OCI-M2 (cell line): ENCODE results near the gene INTS7.
"Not testable (repeated sequence)": the region's sequence is repeated elsewhere in the genome, so short reads cannot be mapped to it uniquely, and the experiment has no call there.

Experiments used
- DNase-seq: peaks from one replicate; lab custom pipeline; 2025; ENCODE audit not compliant: unreplicated experiment; lab: John Stamatoyannopoulos, UW

INTS7 gene

GRCh38 chr1:212039622-212040021 is 4.3 kb upstream of the INTS7 start:
- DNase-seq = no peak

- no peak for DNase-seq
Measured at GRCh38 chr1:212037900-212038299, 2.5 kb upstream of the INTS7 start.

GRCh38 chr1:212035835-212036605 is 663 bp upstream of the INTS7 start:
- DNase-seq = no peak

- DNase-seq = no peak
Measured at GRCh38 chr1:212034516-212035122, 738 bp downstream of the INTS7 start.

- DNase-seq = no peak
Measured at GRCh38 chr1:212030936-212031528, 4.3 kb downstream of the INTS7 start.

GRCh38 chr1:212027727-212028126 is 7.6 kb downstream of the INTS7 start:
- DNase-seq = not testable (repeated sequence)

- no peak for DNase-seq
Measured at GRCh38 chr1:212024469-212025149, 10.7 kb downstream of the INTS7 start.

- DNase-seq = not testable (repeated sequence)
Measured at GRCh38 chr1:212022908-212023307, 12.4 kb downstream of the INTS7 start.

- DNase-seq = no peak
Measured at GRCh38 chr1:212021563-212021962, 13.8 kb downstream of the INTS7 start.

DNA sequence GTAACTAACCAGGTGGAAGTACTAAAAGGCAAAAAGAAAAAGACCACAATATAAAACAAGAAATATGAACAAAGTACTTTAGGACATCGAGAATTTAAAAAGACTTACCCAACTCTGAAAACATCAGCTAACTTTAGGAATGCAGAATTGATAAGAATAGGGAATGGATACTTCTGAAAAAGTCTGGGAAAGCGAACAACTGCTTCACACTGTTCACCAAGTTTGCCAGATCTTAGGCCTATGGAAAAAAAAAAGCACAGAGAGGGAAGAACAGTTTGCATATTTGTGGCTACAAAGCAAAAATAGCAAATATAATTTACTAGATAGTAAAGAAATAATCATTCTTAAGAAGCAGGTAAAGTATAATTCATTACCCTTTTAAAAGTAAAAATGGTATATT is 14.4 kb downstream of the INTS7 start:
- DNase-seq = no peak

DNA sequence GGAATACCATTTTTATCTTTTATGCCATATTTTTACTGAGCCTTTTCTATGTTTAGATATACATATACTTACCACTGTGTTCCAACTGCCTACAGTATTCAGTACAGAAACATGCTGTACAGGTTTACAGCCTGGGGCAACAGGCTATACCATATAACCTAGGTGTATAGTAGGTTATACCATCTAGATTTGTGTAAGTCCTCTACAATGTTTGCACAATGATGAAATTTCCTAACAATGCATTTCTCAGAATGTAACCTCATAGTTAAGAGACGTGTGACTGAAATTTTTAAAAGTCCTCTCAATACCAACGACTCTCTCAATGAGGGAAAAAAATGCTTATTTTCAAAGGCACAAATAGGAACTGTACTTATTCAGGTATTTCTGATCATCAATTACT is 21.7 kb downstream of the INTS7 start:
- DNase-seq = no peak

DNA sequence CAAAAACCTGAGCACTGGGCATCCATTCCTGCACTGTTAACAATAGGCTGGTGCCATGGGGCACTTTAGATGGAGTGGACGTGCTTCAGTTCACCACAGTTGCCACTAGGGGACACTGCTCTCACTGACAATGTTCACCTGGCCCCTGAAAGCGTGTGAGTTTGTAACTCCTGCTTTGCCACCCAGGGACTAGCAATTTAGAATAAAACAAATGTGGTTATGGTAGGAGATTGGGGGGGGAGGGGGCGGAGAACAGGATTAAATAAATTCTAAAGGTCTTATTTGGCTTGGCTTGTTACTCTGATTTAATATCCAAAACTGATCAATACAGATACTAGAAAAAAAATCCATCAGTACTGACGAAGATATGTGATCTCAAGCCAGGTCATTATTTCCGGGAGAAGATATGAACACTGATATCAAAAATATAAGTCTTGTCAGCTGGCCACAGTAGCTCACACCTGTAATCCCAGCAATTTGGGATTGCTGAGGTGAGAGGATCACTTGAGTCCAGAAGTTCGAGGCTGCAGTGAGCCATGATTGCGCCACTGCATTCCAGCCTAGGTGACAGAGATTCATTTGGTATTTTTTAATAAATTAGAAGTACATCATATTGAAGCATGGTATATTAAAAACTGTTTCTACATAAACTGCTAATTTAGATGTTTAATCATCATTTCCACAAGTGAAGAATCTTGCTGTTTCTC is 23.2 kb downstream of the INTS7 start:
- DNase-seq = no peak

GRCh38 chr1:212010004-212010403 is 25.4 kb downstream of the INTS7 start:
- DNase-seq = no peak

GRCh38 chr1:212009561-212009960 is 25.8 kb downstream of the INTS7 start:
- DNase-seq = no peak

DNA sequence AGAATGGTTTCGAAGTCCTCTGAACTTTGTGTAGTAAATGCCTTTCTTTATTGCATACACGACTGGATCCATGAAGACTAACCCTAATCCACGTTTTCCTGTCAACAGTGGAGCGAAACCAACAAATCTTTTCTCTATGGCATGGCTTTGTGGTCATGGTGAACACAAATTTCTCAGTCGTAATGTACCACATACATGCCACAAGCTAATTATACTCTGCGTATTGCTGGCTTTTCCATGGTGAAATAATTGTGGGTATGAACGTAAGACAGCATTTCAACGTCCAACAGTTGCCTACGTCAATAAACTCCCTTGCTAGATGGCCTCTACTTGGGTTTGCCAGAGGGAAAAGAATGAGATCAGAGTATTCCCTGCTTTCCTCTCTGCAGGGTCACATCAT is 27.5 kb downstream of the INTS7 start:
- DNase-seq = no peak

DNA sequence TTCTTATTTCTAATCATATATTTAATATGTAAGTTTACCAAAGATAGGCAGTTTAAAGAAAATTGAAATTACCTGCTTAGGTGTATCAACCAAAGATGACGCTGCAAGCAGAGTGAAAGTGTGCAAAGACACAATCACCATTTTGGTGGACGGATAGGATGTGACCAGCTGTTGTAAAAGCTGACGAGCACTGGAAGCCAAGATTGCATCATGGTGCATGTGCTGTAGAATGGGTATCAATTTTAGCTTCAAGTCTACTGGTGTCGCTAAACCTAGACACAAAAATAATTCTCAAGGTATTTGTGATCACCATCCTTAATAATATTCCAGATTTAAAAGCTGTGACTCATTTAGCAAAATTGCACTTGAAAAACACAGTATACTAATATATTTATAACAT is 28.2 kb downstream of the INTS7 start:
- DNase-seq = no peak

- DNase-seq = no peak
Measured at GRCh38 chr1:212004895-212005608, 30.3 kb downstream of the INTS7 start.

GRCh38 chr1:212002536-212002935 is 32.8 kb downstream of the INTS7 start:
- no peak for DNase-seq

GRCh38 chr1:211997426-211997825 is 37.9 kb downstream of the INTS7 start:
- DNase-seq = not testable (repeated sequence)

DNA sequence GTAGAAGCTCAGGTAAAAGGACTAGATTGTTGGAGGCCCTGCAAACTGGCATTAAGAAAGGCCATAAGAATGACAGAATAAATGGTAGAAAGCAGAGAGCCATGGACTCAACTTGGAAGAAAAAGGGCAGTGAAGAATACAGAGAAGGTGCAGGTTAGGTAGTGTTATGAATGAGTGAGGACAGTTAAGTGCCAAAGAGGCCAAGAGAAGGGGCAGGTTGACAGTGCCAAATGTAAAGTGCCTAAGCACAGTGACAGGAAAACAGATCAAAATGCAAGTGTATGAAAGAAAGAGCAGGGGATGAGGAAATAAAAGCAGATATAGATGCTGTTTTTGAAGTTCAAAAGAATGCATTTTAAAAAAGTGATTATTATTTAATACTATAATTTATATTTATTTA is 43.7 kb downstream of the INTS7 start:
- no peak for DNase-seq
